Spleen (tissue), 11 donors: Measurements from ENCODE around the gene BSPRY. TPM values are rescaled to one million over a fixed set of nuclear protein-coding genes. Genes with fewer than 3 reads are reported as not detected.

Experiments used
- DNase-seq: peaks from one replicate; pipeline ENCODE4 v3.0.0-alpha.2; 2020
- H3K27ac ChIP-seq, 8 donors: fragments of 200-600 bp; sonication (generic) in 7 of 8; 1 replicate in 4 of 8; 2 replicates in 4 of 8; pipeline versions ENCODE4 v1.5.0 to v1.8.0; 2016 to 2021; ENCODE audit warnings: inconsistent platforms in 4 of 8, mild to moderate bottlenecking in 4 of 8, moderate library complexity in 1 of 8
- H3K27me3 ChIP-seq, 7 donors: fragments of 200-600 bp; sonication (generic) in 6 of 7; replicated peaks in 1 of 7; 1 replicate in 4 of 7; 2 replicates in 3 of 7; pipeline versions ENCODE4 v1.5.0 to v1.8.0; 2016 to 2021; ENCODE audit warnings: inconsistent platforms in 3 of 7, mild to moderate bottlenecking in 1 of 7
- H3K36me3 ChIP-seq, 6 donors: fragments of 200-600 bp; sonication (generic) in 5 of 6; 1 replicate in 4 of 6; 2 replicates in 2 of 6; pipeline versions ENCODE4 v1.5.0 to v1.8.0; 2016 to 2021; ENCODE audit warnings: inconsistent platforms in 2 of 6
- H3K4me1 ChIP-seq, 6 donors: fragments of 200-600 bp; sonication (generic) in 5 of 6; 1 replicate in 3 of 6; 2 replicates in 3 of 6; pipeline versions ENCODE4 v1.5.0 to v1.8.0; 2016 to 2021; ENCODE audit warnings: inconsistent platforms in 3 of 6
- H3K4me3 ChIP-seq, 8 donors: fragments of 200-600 bp; sonication (generic) in 7 of 8; 1 replicate in 4 of 8; 2 replicates in 4 of 8; pipeline versions ENCODE4 v1.5.0 to v1.8.0; 2016 to 2021; ENCODE audit warnings: inconsistent platforms in 4 of 8, mild to moderate bottlenecking in 4 of 8, moderate library complexity in 2 of 8
- H3K9me3 ChIP-seq, 8 donors: fragments of 200-600 bp; sonication (generic) in 7 of 8; 1 replicate in 4 of 8; 2 replicates in 4 of 8; pipeline versions ENCODE4 v1.5.0 to v1.8.0; 2016 to 2021; ENCODE audit warnings: inconsistent platforms in 4 of 8
- POLR2A ChIP-seq, 3 donors: fragments of 450-650 bp; IDR thresholded peaks; one replicate each; pipeline ENCODE4 v1.5.1; 2017; ENCODE audit warnings: antibody characterized with exemption in 3 of 3, mild to moderate bottlenecking in 1 of 3
- POLR2AphosphoS5 ChIP-seq, 3 donors: sonication (generic); formaldehyde crosslinking; IDR thresholded peaks; one replicate each; pipeline ENCODE4 v1.5.1; 2017; ENCODE audit warnings: antibody characterized with exemption in 3 of 3
- WGBS, 5 donors: extraction: QIAGEN DNeasy Blood & Tissue Kit in 3 of 5; methylation state at CpG; one replicate each; pipeline versions ENCODE4 v1.1.5 to v1.1.7; 2013 to 2018; 5-methylcytosine and 5-hydroxymethylcytosine counted together
- intact Hi-C: fragments of 100-400 bp; cut with DNase I; formaldehyde crosslinking; loops from one replicate; pipeline ENCODE4 v1.15.0; 2023; ENCODE audit warnings: low total_unique reads
- polyA plus RNA-seq, 3 donors: library from polyadenylated mRNA; stranded (reverse); fragments of 200-250 nt; gene quantifications; one replicate each; pipeline ENCODE4 v1.2.1, GENCODE V29; 2013
- total RNA-seq, 7 donors: library from RNA; depleted of rRNA in 3 of 7; stranded (reverse); fragments of >200 nt in 3 of 7; fragmentation: NEBNext Ultra II Directional in 4 of 7; extraction: Animal tissue kit (Norgen Biotek cat#: 25700) in 4 of 7; gene quantifications; one replicate each; pipeline versions ENCODE4 v1.1.0 to v1.2.1, GENCODE V29; 2016 to 2021
- TF ChIP-seq, protein P1 (sequence below), 11 experiments: fragments of 200-600 bp in 7 of 11; fragments of 450-650 bp in 4 of 11; sonication (generic) in 4 of 11; IDR thresholded peaks in 8 of 11; conservative IDR thresholded peaks in 3 of 11; 1 replicate in 7 of 11; 2 replicates in 4 of 11; pipeline versions ENCODE4 v1.4.0 to v1.8.0; 2016 to 2021; ENCODE audit warnings: antibody characterized with exemption in 11 of 11, inconsistent platforms in 4 of 11, mild to moderate bottlenecking in 1 of 11
- donor health status: healthy with polysubstance abuse.
- donor health status: DM: no; HTN: no; CAD: no; lungs with moderate emphysema.
- donor health status: DM: no; HTN: no; CAD: no.
- donor health status: Bipolar disorder and iron deficiency.
- donor health status: healthy.
- donor health status: DM: no; HTN: no; CAD: no.
- donor health status: DM: yes; HTN: yes; CAD: no.

Gene BSPRY
- total and polyA plus RNA-seq, 10 donors: 0.26 to 1.7 (median 0.78) TPM

DNA sequence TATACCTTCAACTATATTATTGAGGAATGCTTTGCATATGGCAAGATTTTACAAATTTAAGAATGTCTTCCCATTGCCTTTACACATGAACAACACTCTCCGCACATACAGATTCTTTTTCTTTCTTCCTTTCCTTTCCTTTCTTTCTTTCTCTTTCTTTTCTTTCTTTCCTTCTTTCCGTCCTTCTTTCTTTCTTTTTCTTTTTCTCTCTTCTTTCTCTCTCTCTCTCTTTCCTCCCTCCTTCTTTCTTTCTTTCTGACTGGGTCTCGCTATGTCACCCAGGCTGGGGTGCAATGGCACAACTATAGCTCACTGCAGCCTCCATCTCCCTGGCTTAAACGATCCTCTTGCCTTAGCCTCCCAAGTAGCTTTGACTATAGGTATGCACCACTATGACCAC is 23.1 kb upstream of the BSPRY start:
- no peaks in the 10 kb centered on the region for H3K36me3 ChIP-seq
- DNase-seq: no peak

DNA sequence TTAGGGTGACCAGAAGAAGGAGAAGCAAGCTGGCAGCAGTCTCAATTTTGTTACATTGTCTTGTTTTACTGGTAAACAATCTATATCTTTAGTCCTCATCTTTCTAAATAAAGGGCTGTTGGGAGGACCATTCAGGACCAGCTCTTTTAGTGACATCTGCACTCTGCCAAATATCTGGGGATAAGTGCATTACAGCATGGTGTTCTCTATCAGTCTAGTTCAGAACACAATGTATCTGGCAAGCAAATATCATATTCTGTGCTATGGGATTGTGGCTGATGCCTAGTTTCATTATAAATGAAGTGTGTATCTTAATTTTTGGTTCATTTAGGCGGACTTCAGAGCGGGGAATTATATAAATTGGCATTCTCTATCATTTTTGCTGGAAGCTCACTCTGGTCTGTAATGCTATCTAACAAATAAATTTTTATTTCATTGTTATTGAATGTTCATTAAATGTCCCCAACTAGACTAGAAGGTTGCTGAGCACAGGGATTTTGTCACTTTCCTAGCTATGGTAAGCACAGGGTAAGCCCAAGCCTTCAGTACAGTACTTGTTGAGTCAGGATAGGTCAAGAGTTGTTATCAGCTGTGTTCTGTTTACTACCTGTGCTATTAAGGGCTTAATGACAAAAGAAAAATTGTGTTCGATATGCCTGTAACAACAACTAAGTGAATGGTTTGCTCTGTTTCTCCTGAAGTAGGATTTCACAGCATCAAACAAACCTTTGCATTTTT is 21.1 kb upstream of the BSPRY start:
- DNase-seq: no peak
- Histone ChIP-seq H3K27ac (no peak overlapping the region), H3K9me3 (no peaks in the 10 kb centered on the region), H3K27me3 (no peaks in the 10 kb centered on the region), H3K4me3 (no peak overlapping the region), H3K4me1 (no peaks in the 10 kb centered on the region), H3K36me3 (no peaks in the 10 kb centered on the region)
- intact Hi-C loops: no loop called here
- WGBS, 5 donors: 88 to 99% (median 95%) methylated on average over 3 of the region's 3 CpGs
- TF ChIP-seq, protein P1, sequence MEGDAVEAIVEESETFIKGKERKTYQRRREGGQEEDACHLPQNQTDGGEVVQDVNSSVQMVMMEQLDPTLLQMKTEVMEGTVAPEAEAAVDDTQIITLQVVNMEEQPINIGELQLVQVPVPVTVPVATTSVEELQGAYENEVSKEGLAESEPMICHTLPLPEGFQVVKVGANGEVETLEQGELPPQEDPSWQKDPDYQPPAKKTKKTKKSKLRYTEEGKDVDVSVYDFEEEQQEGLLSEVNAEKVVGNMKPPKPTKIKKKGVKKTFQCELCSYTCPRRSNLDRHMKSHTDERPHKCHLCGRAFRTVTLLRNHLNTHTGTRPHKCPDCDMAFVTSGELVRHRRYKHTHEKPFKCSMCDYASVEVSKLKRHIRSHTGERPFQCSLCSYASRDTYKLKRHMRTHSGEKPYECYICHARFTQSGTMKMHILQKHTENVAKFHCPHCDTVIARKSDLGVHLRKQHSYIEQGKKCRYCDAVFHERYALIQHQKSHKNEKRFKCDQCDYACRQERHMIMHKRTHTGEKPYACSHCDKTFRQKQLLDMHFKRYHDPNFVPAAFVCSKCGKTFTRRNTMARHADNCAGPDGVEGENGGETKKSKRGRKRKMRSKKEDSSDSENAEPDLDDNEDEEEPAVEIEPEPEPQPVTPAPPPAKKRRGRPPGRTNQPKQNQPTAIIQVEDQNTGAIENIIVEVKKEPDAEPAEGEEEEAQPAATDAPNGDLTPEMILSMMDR (IDR thresholded peaks at IDR 0.05 in 8 of 11, conservative IDR thresholded peaks at IDR 0.05 in 3 of 11): no peak
- TF ChIP-seq POLR2A (IDR thresholded peaks at IDR 0.05) (no peak), POLR2AphosphoS5 (IDR thresholded peaks at IDR 0.05) (no peak)

More for the DNA sequence above, 23.1 kb upstream of the BSPRY start:
- H3K27ac ChIP-seq: no peak overlapping the region
- TF ChIP-seq, protein P1 (IDR thresholded peaks at IDR 0.05 in 8 of 11, conservative IDR thresholded peaks at IDR 0.05 in 3 of 11): no peak
- TF ChIP-seq POLR2AphosphoS5 (IDR thresholded peaks at IDR 0.05) (no peak), POLR2A (IDR thresholded peaks at IDR 0.05) (no peak)
- no peaks in the 10 kb centered on the region for H3K4me1 ChIP-seq
- H3K9me3 ChIP-seq: no peaks in the 10 kb centered on the region
- intact Hi-C loops: no loop called here
- WGBS, 5 donors: 88 to 97% (median 93%) methylated on average over 4 of the region's 4 CpGs
- H3K4me3 ChIP-seq: no peak overlapping the region
- H3K27me3 ChIP-seq: no peaks in the 10 kb centered on the region

DNA sequence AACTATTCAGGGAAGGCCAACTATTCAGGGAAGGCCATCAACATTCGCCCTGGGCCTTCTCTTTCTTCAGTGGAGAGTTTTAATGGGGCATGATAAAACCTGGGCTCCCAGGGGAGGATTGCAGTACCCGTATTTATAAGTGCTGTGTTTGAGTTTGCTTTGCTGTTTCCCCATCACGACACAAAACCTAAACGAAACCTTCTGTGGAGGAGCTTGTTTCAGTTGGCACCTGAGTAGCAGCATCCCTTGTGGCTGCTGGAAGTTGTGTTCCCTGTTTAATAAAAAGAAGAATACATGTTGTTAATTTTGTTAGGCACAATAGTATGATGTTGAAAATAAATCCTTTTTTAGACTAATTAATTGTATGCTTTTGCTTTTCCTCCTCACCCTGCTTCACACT is 17.6 kb upstream of the BSPRY start:
- DNase-seq: no peak
- intact Hi-C loops: no loop called here
- no peak for TF ChIP-seq POLR2AphosphoS5 (IDR thresholded peaks at IDR 0.05)
- no peak for TF ChIP-seq POLR2A (IDR thresholded peaks at IDR 0.05)
- TF ChIP-seq, protein P1 (IDR thresholded peaks at IDR 0.05 in 8 of 11, conservative IDR thresholded peaks at IDR 0.05 in 3 of 11): no peak
- no peak overlapping the region for H3K4me3 ChIP-seq
- no peak overlapping the region for H3K27ac ChIP-seq
- H3K36me3 ChIP-seq: no peaks in the 10 kb centered on the region
- no peaks in the 10 kb centered on the region for H3K27me3 ChIP-seq
- H3K9me3 ChIP-seq: no peaks in the 10 kb centered on the region
- WGBS, 5 donors: 63 to 89% (median 76%) methylated on average over 4 of the region's 4 CpGs
- H3K4me1 ChIP-seq: no peaks in the 10 kb centered on the region

DNA sequence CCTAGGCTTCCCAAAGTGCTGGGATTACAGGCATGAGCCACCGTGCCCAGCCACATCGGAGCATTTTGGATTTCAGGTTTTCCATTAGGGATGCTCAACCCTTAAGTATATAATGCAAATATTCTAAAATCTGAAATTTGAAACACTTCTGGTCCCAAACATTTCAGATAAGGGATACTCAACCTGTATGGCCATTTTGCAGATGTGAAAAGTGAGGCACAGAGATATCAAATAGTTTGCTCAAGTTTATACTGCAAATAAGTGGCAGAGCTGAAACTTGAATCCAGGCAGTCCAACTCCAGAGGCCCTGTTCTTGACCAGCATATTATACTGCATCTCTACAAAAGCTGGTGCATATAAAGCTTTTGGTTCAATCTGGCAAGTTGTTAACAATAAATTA is 11.6 kb upstream of the BSPRY start:
- WGBS, 5 donors: 92 to 94% (median 94%) methylated on average over 2 of the region's 2 CpGs
- intact Hi-C loops: no loop called here
- peaks cover 5 to 19% (median 13%) of the 10 kb centered on the region in 6 donors for H3K4me1 ChIP-seq

More for the DNA sequence above, 11.6 kb upstream of the BSPRY start:
- DNase-seq: no peak
- Histone ChIP-seq H3K36me3 (no peaks in the 10 kb centered on the region), H3K27me3 (no peaks in the 10 kb centered on the region), H3K4me3 (no peak overlapping the region), H3K9me3 (no peaks in the 10 kb centered on the region), H3K27ac (no peak overlapping the region)
- TF ChIP-seq POLR2AphosphoS5 (IDR thresholded peaks at IDR 0.05): no peak
- TF ChIP-seq, protein P1 (IDR thresholded peaks at IDR 0.05 in 8 of 11, conservative IDR thresholded peaks at IDR 0.05 in 3 of 11): no peak
- no peak for TF ChIP-seq POLR2A (IDR thresholded peaks at IDR 0.05)
